ENCODE data around the gene CCNB2.

DNA sequence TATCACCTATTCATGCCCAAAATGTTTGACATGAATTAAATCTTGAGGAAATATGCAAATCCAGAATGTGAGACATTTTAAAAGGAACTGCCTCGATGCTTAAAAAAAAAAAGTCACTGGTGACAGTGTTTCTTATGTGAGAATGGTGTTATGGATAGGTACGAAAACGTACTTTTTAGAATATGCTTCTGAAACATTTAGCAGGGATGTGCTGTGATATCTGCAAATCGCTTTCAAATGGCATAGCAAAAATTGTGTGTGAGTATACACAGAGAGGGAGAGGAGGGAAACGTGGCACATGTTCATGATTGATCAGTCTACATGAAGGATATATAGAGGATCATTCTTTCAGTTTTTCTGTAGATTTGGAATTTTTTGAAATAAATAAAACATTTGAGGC lies 16.0 kb downstream of the CCNB2 start:
- TF ChIP-seq POLR2A (IDR thresholded peaks at IDR 0.05) (no peak), CTCF (IDR thresholded peaks at IDR 0.05) (no peak)

Data from sigmoid colon (tissue), 3 donors.